GM12873 (cell line): Measurements from ENCODE around the gene ISCU.

Experiments used
- TF ChIP-seq, protein P1 (sequence below): IDR thresholded peaks from 2 replicates; pipeline ENCODE4 v1.5.1; 2012; ENCODE audit warnings: low read depth, mild to moderate bottlenecking, moderate library complexity, low read length, control low read depth; ENCODE audit not compliant: insufficient read depth; ENCODE audit errors: missing control alignments

Gene ISCU

DNA sequence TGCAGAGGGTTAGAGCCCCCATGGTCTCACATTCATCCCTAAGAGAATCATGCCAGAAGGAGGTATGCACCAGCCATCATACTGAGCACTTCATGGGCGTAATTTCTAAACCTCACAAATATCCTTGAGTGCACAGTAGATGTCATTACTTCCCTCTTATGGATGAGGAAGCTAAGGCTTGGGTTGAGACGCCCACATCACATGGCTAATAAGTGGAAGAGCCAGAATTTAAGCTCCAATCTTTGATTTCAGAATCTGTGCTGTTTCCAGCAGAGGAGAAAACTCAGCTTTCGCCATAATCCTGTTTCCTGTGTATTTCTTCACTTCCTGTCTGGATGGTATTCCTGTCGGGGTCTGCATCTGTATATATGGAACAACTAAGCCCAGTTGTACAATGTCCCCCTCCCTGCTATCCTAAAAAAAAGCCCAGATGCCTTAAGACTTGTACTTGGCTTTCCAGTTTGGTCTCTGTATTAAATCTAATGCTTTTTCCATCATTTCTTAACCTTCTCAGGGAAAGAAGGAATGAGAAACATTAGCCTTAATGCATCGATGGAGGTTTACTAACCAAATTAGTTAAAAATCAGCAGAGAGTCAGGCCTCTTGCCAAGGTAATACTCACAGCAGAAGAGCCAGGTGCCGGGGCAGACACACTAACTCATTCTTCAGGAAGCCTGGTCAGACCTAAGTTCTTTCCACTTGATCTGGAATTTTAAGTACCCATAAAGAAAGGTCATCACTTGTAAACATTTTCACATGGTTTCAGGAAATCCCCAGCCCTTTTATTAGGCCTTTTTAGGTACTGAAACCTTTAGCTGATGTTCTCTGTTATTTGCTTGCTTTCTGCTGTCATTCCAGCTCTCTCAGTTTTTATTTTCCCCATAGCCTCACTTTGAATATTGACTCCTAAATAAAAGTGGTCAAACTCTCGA, 5.3 kb downstream of the ISCU start:
- TF ChIP-seq, protein P1, sequence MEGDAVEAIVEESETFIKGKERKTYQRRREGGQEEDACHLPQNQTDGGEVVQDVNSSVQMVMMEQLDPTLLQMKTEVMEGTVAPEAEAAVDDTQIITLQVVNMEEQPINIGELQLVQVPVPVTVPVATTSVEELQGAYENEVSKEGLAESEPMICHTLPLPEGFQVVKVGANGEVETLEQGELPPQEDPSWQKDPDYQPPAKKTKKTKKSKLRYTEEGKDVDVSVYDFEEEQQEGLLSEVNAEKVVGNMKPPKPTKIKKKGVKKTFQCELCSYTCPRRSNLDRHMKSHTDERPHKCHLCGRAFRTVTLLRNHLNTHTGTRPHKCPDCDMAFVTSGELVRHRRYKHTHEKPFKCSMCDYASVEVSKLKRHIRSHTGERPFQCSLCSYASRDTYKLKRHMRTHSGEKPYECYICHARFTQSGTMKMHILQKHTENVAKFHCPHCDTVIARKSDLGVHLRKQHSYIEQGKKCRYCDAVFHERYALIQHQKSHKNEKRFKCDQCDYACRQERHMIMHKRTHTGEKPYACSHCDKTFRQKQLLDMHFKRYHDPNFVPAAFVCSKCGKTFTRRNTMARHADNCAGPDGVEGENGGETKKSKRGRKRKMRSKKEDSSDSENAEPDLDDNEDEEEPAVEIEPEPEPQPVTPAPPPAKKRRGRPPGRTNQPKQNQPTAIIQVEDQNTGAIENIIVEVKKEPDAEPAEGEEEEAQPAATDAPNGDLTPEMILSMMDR, result no peak

DNA sequence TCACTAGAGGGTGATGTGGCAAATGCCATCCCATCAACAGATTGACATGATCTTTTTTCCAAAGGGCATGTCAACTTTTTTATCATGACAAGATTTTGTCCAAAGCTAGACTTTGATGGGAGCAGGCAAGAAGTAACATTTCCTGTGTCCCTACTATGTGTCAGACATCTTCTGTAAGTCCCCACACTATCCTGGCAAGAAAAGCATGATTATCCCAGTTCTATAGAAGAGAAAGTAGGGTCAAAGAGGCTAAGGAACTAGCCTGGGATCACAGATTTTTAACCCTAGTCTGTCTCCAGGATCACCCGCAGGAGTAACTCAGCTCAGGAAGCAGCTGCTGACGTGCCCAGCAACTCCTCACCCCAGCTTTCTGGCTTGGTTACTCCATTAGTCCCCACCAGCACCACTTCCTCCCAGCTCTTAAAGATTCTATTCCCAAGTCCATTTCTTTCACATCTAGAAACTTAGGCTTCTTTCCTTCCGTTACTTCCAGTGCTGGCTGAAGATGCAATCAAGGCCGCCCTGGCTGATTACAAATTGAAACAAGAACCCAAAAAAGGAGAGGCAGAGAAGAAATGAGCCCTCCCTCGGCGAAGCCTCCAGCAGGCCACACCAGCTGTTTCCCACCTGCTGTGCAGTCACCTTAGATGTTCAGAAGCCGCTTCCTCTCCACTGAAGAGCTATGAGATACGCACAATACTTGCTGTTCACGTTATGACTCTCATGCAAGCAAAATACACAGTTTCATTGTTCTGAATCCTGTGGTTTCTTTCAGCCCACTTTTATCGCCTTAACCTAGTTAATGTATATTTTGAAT, 6.2 kb downstream of the ISCU start:
- TF ChIP-seq, protein P1, result no peak

DNA sequence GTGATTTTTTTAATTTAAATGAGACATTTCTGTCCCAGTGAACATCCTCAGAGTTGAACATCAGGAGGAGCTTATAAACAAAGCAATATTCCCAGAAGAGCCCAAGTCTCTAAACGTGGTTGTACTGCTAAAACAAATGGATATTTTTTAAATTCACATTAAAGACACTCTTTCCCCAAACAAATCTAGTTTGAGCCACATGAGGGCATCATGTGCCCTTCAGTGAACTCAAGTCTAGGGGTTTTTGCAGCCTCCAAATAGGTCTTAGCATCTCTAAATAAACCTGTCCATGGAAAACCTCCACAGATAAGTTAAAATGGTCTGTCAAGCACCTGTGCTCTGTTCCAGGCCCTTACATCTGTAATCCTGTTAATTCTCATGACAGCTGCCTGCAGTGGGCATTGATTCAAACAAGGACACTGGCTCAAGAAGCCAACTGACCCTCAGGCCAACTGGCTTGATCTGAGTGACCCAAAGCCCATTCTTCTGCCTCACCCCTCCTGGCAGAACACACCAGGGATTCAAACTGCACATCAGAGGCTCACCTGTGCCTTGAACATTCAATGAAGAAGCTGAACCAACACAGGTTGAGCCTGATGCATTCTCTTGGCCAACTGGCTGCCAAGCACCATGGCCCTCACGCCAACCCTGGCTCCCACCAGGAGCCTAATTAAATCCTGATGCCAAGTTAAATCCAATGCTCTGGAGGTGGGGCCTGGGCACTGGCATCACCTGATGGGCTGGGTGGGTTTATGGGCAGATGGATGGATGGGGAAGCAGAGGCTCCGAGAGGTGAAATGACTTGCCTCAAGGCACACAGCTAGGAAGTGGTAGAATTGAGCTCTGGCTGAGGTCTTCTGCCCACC, 8.6 kb downstream of the ISCU start:
- TF ChIP-seq, protein P1, result peak; percentile 44

DNA sequence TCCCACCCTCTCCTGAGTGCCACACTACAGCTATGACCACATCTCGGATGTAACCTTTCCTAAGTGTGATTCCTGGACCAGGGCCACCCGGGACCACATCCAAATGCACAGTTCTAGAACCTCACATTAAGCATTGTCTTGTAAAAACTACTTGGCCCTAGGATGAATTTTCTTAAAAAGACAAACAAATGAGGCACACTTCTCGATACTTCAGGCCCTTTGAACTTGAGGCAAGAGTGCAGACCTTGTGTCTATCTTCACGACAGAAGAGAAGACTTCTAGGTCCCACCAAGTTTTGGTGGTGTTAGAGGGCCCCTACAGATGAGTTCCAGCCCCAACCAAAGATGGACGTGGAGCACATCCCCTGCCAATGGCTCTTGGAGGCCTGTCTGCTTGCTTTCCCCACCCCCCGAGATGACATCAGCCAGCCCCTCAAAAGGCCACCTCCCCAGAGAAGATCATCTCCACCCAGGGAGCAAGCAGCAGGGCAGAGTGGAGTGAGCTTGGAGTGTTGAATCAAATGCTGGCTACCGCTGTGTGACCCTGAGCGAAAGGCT, 9.3 kb downstream of the ISCU start:
- TF ChIP-seq, protein P1, result no peak

DNA sequence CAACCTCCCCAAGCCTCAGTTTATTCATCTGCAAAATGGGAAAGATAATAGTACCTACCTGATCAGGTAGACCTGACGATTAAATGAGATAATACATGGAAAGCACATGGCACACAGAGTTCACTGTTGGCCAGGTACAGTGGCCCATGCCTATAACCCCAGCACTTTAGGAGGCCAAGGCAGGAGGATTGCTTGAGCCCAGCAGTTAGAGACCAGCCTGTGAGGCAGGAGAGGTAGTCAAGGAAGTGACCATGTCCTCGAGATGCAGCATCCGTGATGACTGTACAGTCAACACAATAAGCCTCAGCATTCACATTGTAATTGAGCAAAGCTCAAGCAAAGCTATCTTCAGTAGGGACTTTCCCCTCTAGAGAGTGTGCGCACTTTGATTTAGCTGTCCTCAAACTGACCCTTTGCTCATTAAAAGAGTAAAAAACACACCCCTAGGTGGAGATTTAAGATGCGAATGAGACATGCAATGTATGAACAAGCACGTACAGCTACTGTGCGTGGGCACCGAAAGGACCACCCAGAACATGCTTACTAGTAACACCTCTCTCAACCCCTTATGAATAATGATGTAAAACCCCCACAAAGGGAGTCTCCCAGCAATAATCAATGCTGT, 9.9 kb downstream of the ISCU start:
- TF ChIP-seq, protein P1, result no peak

DNA sequence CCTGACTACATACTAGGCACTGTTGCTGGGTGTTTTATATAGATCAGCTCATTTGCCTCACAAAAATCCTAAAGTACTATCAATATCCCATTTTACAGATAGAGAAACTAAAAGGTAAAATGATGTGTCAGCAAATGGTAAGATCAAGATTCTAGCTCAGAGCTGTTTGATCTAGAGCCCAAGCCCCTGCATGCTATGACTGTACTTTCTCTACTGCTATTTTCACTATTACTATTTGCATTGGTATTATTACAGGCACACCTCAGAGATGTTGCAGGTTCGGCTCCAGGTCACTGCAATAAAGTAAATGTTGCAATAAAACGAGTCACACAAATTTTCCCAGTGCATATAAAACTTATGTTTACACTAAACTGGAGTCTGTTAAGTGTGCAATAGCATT, 10.9 kb downstream of the ISCU start:
- TF ChIP-seq, protein P1, result no peak
